Gastroesophageal sphincter (tissue), 4 donors: ENCODE results near the gene MRPS5. TPM values are rescaled to one million over a fixed set of nuclear protein-coding genes. Genes with fewer than 3 reads are reported as not detected.
A peak's percentile ranks its signal among the peaks of the same experiment; 100 is the strongest.
"Not testable (repeated sequence)": the region's sequence is repeated elsewhere in the genome, so short reads cannot be mapped to it uniquely, and the experiment has no call there.

Source experiments
- ATAC-seq: fragments of 150-250 bp; one replicate; pipeline ENCODE4 v1.9.1; 2016; ENCODE audit warnings: mild to moderate bottlenecking, moderate library complexity
- H3K27ac ChIP-seq, 4 donors: fragments of 200-600 bp; sonication (generic) in 3 of 4; 1 replicate in 3 of 4; 2 replicates in 1 of 4; pipeline ENCODE4 v1.5.1; 2016 to 2019
- H3K27me3 ChIP-seq: fragments of 200-600 bp; sonication (generic); one replicate; pipeline ENCODE4 v1.5.1; 2019
- H3K36me3 ChIP-seq, 2 donors: fragments of 200-600 bp; sonication (generic); one replicate each; pipeline ENCODE4 v1.5.1; 2019; ENCODE audit warnings: control low read depth in 1 of 2
- H3K4me1 ChIP-seq, 3 donors: fragments of 200-600 bp; sonication (generic); 1 replicate in 2 of 3; 2 replicates in 1 of 3; pipeline ENCODE4 v1.5.1; 2016 to 2019; ENCODE audit warnings: control low read depth in 2 of 3
- H3K4me3 ChIP-seq, 2 donors: fragments of 200-600 bp; sonication (generic); one replicate each; pipeline ENCODE4 v1.5.1; 2019; ENCODE audit warnings: mild to moderate bottlenecking in 1 of 2, moderate library complexity in 1 of 2
- H3K9me3 ChIP-seq, 3 donors: fragments of 200-600 bp; sonication (generic); one replicate each; pipeline ENCODE4 v1.5.1; 2017 to 2019; ENCODE audit warnings: control low read depth in 2 of 3
- EP300 ChIP-seq: sonication (generic); formaldehyde crosslinking; IDR thresholded peaks from one replicate; pipeline ENCODE4 v1.6.1; 2017; ENCODE audit warnings: antibody characterized with exemption, mild to moderate bottlenecking
- POLR2A ChIP-seq, 2 donors: fragments of 450-650 bp; IDR thresholded peaks; one replicate each; pipeline ENCODE4 v1.6.1; 2017; ENCODE audit warnings: antibody characterized with exemption in 2 of 2, mild to moderate bottlenecking in 2 of 2, moderate library complexity in 1 of 2
- POLR2AphosphoS5 ChIP-seq: sonication (generic); formaldehyde crosslinking; IDR thresholded peaks from one replicate; pipeline ENCODE4 v1.6.1; 2017; ENCODE audit warnings: antibody characterized with exemption
- WGBS, 2 donors: methylation state at CpG; one replicate each; pipeline ENCODE4 v1.1.5; 2018; ENCODE audit warnings: low coverage in 1 of 2; 5-methylcytosine and 5-hydroxymethylcytosine counted together
- total RNA-seq, 4 donors: library from RNA; depleted of rRNA; stranded (reverse); fragments of >200 nt; gene quantifications; one replicate each; pipeline ENCODE4 v1.1.0, GENCODE V29; 2016
- TF ChIP-seq, protein P1 (sequence below), 4 experiments: fragments of 200-600 bp in 2 of 4; fragments of 450-650 bp in 2 of 4; sonication (generic) in 1 of 4; IDR thresholded peaks; one replicate each; pipeline ENCODE4 v1.5.1; 2017 to 2019; ENCODE audit warnings: antibody characterized with exemption in 4 of 4, mild to moderate bottlenecking in 2 of 4, moderate library complexity in 2 of 4

MRPS5 gene
- total RNA-seq, 4 donors from 2014 or later, result 33.0 to 46.3 (median 41.3) TPM

DNA sequence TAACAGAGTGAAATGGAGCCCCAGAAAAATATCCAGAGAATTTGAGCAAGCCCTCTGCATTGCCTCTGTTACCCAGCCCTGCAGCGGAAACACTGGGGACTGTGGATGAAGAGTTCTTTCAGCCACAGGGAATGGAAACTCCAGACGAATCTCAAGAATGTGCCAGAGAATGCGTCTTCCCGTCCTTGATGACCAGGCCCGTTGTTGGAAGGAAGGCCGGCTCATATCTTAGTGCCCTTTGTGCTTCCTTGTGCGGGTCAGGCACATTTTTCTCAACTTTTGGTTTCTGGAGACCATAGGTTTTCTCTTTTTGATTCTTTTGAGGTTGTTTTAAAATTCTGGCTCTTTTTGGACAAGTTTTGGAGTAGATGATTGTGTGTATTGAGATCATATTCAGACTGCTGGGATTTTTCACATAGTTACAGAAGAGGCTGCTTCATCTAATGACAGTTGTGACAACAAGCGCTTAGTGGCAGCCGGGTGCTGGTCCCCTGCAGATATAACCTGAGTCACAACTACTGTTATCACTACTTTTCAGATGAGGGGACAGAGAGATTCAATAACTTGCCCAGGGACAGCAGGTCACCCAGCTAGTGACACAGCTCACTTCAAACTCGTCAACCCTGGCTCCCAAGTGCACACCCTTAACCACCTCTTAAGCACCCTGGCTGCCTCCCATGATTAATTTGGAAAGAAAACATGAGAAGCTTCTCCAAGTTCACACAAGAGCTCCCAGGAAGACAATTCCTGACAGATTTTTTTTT is 80.4 kb downstream of the MRPS5 start:
- WGBS, 2 donors, result 75 to 79% methylated on average over 2 to 5 of the region's 10 CpGs
- ATAC-seq, result no peak
- Histone ChIP-seq H3K27me3 (no peaks in the 10 kb centered on the region), H3K4me1 (peaks cover 0 to 42% (median 14%) of the 10 kb centered on the region in 3 donors), H3K4me3 (no peak overlapping the region), H3K9me3 (no peaks in the 10 kb centered on the region), H3K36me3 (no peaks in the 10 kb centered on the region), H3K27ac (peak overlapping the region in 2 of 4 donors; percentile 68 to 79)
- peak; percentile 10 for TF ChIP-seq POLR2AphosphoS5
- TF ChIP-seq POLR2A (IDR thresholded peaks at IDR 0.05), result no peak
- TF ChIP-seq, protein P1, sequence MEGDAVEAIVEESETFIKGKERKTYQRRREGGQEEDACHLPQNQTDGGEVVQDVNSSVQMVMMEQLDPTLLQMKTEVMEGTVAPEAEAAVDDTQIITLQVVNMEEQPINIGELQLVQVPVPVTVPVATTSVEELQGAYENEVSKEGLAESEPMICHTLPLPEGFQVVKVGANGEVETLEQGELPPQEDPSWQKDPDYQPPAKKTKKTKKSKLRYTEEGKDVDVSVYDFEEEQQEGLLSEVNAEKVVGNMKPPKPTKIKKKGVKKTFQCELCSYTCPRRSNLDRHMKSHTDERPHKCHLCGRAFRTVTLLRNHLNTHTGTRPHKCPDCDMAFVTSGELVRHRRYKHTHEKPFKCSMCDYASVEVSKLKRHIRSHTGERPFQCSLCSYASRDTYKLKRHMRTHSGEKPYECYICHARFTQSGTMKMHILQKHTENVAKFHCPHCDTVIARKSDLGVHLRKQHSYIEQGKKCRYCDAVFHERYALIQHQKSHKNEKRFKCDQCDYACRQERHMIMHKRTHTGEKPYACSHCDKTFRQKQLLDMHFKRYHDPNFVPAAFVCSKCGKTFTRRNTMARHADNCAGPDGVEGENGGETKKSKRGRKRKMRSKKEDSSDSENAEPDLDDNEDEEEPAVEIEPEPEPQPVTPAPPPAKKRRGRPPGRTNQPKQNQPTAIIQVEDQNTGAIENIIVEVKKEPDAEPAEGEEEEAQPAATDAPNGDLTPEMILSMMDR (IDR thresholded peaks at IDR 0.05), result no peak

DNA sequence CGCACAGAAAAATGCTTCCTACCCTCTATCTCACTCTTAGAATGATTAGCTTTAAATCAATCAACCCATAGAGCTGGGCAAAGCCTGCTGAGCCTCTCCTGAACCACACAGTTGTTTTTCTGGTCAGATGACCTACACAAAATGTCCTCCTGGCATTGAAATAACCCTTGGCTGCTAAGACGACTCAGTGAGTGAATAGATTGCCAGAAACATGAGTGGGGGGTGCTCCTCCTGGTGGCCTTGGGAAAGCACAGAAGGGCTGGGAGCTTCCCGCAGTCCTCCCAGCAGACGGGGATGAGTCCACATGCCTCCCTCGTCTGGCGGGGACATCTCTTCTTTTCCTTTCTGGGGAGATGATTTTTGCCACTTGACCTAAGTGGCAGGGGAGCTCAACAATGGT is 81.2 kb downstream of the MRPS5 start:
- Histone ChIP-seq H3K27ac (peak overlapping the region in 1 of 4 donors; percentile 39), H3K9me3 (no peaks in the 10 kb centered on the region), H3K4me3 (no peak overlapping the region), H3K27me3 (no peaks in the 10 kb centered on the region), H3K36me3 (no peaks in the 10 kb centered on the region), H3K4me1 (peaks cover 0 to 38% (median 14%) of the 10 kb centered on the region in 3 donors)
- 50 to 77% methylated on average over 3 of the region's 6 CpGs for WGBS, 2 donors
- no peak for ATAC-seq
- TF ChIP-seq EP300, result no peak
- TF ChIP-seq POLR2AphosphoS5, result no peak
- no peak for TF ChIP-seq POLR2A (IDR thresholded peaks at IDR 0.05)
- TF ChIP-seq, protein P1 (IDR thresholded peaks at IDR 0.05), result no peak

DNA sequence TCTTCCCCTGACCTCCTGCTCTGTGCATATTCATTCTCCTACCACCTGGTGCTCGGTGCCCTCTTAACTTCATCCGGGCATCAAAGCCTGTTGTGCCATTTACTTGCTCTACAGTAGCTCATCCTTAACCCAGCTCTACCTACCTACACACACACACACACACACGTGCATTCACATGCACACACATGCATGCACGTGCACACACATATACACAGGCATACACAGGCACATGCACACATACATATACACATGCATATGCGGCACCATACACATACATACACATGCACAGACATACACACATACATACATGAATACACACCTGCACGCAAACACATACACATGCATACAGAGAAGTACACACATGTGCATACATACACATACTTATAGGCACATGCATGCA is 81.6 kb downstream of the MRPS5 start:
- Histone ChIP-seq H3K9me3 (no peaks in the 10 kb centered on the region), H3K27ac (no peak overlapping the region), H3K4me1 (peaks cover 0 to 33% (median 14%) of the 10 kb centered on the region in 3 donors), H3K36me3 (no peaks in the 10 kb centered on the region), H3K4me3 (no peak overlapping the region), H3K27me3 (no peaks in the 10 kb centered on the region)
- no peak for TF ChIP-seq EP300
- 63 to 92% methylated on average over 6 of the region's 6 CpGs for WGBS, 2 donors
- ATAC-seq, result no peak

DNA sequence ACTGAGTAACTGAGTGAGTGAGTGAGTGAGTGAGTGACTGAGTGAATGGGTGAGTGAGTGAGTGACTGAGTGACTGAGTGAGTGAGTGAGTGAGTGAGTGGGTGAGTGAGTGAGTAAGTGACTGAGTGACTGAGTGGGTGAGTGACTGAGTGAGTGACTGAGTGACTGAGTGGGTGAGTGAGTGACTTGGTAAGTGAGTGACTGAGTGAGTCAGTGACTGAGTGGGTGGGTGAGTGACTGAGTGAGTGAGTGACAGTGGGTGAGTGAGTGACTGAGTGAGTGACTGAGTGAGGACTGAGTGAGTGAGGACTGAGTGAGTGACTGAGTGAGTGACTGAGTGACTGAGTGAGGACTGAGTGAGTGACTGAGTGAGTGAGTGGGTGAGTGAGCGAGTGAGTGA is 82.2 kb downstream of the MRPS5 start:
- Histone ChIP-seq H3K27ac (no peak overlapping the region), H3K36me3 (no peaks in the 10 kb centered on the region), H3K4me1 (peaks cover 0 to 27% (median 14%) of the 10 kb centered on the region in 3 donors), H3K27me3 (peaks cover 2% of the 10 kb centered on the region), H3K9me3 (no peaks in the 10 kb centered on the region), H3K4me3 (no peak overlapping the region)
- TF ChIP-seq POLR2AphosphoS5, result no peak
- TF ChIP-seq POLR2A (IDR thresholded peaks at IDR 0.05), result no peak
- no peak for TF ChIP-seq EP300
- TF ChIP-seq, protein P1 (IDR thresholded peaks at IDR 0.05), result no peak
- no peak for ATAC-seq
- WGBS, 2 donors, result 76 to 92% methylated on average over 1 of the region's 1 CpG

DNA sequence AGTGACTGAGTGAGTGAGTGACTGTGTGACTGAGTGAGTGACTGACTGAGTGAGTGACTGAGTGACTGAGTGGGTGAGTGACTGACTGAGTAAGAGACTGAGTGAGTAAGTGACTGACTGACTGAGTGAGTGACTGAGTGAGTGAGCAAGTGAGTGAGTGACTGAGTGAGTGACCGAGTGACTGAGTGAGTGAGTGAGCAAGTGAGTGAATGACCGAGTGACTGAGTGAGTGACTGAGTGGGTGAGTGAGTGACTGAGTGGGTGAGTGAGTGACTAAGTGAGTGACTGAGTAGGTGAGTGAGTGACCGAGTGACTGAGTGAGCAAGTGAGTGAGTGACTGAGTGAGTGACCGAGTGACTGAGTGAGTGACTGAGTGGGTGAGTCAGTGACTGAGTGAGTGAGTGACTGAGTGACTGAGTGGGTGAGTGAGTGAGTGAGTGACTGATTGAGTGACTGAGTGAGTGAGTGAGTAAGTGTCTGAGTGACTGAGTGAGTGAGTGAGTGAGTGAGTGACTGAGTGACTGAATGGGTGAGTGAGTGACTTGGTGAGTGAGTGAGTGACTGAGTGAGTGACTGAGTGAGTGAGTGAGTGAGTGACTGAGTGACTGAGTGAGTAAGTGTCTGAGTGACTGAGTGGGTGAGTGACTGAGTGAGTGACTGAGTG is 82.8 kb downstream of the MRPS5 start:
- TF ChIP-seq POLR2AphosphoS5, result no peak
- TF ChIP-seq, protein P1 (IDR thresholded peaks at IDR 0.05), result no peak
- no peak for TF ChIP-seq POLR2A (IDR thresholded peaks at IDR 0.05)
- no peak for TF ChIP-seq EP300
- no peaks in the 10 kb centered on the region for H3K9me3 ChIP-seq
- WGBS, 2 donors, result 77 to 81% methylated on average over 4 of the region's 4 CpGs
- H3K27me3 ChIP-seq, result peaks cover 8% of the 10 kb centered on the region
- ATAC-seq, result no peak
- H3K36me3 ChIP-seq, result no peaks in the 10 kb centered on the region
- no peak overlapping the region for H3K27ac ChIP-seq
- peaks cover 0 to 24% (median 11%) of the 10 kb centered on the region in 3 donors for H3K4me1 ChIP-seq
- no peak overlapping the region for H3K4me3 ChIP-seq

DNA sequence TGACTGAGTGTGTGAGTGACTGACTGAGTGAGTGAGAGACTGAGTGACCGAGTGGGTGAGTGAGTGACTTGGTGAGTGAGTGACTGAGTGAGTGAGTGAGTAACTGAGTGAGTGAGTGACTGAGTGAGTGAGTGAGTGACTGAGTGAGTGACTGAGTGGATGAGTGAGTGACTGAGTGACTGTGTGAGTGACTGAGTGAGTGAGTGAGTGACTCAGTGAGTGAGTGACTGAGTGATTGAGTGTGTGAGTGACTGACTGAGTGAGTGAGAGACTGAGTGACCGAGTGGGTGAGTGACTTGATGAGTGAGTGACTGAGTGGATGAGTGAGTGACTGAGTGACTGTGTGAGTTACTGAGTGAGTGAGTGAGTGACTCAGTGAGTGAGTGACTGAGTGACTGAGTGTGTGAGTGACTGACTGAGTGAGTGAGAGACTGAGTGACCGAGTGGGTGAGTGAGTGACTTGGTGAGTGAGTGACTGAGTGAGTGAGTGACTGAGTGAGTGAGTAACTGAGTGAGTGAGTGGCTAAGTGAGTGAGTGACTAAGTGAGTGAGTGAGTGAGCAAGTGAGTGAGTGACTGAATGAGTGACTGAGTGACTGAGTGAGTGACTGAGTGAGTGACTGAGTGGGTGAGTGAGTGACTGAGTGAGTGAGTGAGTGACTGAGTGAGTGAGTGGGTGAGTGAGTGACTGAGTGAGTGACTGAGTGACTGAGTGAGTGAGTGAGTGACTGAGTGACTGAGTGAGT is 83.6 kb downstream of the MRPS5 start:
- Histone ChIP-seq H3K4me1 (peaks cover 0 to 17% (median 7%) of the 10 kb centered on the region in 3 donors), H3K27me3 (peaks cover 15% of the 10 kb centered on the region)
- H3K36me3 ChIP-seq, ATAC-seq, H3K27ac ChIP-seq, H3K9me3 ChIP-seq, H3K4me3 ChIP-seq: not testable (repeated sequence)
- WGBS, 2 donors, result 79 to 85% methylated on average over 3 of the region's 3 CpGs
